GM12891 (cell line): Measurements from ENCODE around the gene MAP3K13.

ENCODE experiments used
- POLR2A ChIP-seq: IDR thresholded peaks from 2 replicates; pipeline ENCODE4 v1.6.1; 2011; ENCODE audit warnings: low read depth, low read length, control low read depth
- POLR2AphosphoS5 ChIP-seq: IDR thresholded peaks from 2 replicates; pipeline ENCODE4 v1.6.1; 2011; ENCODE audit warnings: low read depth, low read length, control low read depth
- SPI1 ChIP-seq: IDR thresholded peaks from 2 replicates; pipeline ENCODE4 v1.6.1; 2011; ENCODE audit warnings: low read depth, low read length, control low read depth
- TAF1 ChIP-seq: IDR thresholded peaks from 2 replicates; pipeline ENCODE4 v1.6.1; 2011; ENCODE audit warnings: low read depth, low read length, control low read depth

DNA sequence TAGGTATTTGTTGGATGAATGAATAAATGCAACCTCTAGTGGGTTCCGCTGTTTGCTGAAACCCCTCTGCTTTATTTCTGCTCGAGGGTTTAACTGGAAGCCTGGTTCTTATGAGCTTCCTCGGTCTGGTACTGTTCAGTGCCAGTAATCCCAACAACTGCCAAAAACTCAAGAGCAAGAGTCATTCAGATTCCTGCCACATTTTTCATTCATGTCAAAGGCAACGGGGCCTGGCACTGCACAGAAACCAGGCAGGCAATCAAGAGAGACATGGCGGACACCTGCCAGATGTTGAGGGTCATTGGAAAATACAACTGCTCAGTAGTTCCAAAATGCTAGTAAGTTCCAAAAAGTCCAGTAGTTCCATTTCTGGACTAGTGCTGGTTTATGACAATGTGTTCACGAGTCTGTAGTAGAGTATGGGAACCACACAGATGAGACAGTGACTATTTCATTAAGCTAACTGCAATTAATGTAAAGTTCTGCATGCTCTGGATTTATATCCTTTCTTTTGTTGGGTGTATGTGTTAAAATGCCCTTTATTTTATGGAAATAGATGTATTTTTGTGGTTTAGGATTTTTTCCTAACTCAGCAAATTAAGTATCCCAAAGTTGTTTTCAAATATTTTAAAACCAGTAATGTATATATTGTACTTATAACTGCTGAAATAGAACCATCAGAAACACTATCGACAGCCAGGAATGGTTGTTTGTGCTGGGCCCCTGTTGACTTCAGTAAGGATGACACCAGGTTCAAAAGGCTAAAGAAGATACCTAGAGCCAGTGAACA, 158.6 kb downstream of the MAP3K13 start:
- TF ChIP-seq POLR2A (no peak), TAF1 (no peak), POLR2AphosphoS5 (no peak), SPI1 (no peak)
